ENCODE measurements around the gene LRRC8B.
"Not testable (repeated sequence)": the region's sequence is repeated elsewhere in the genome, so short reads cannot be mapped to it uniquely, and the experiment has no call there.

Gene LRRC8B

DNA sequence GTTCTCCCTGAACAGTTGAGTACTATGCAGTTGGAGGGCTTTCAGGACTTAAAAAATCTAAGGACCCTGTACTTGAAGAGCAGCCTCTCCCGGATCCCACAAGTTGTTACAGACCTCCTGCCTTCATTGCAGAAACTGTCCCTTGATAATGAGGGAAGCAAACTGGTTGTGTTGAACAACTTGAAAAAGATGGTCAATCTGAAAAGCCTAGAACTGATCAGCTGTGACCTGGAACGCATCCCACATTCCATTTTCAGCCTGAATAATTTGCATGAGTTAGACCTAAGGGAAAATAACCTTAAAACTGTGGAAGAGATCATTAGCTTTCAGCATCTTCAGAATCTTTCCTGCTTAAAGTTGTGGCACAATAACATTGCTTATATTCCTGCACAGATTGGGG, 59.6 kb downstream of the LRRC8B start:
- no peaks in the 10 kb centered on the region for H3K4me1 ChIP-seq (ENCODE audit: control insufficient read depth, insufficient read depth, low read length, poor library complexity, severe bottlenecking)
- no peak overlapping the region for H3K4me3 ChIP-seq (ENCODE audit: extremely low read depth, insufficient read depth, low read length, poor library complexity, severe bottlenecking)
- H3K9me3 ChIP-seq (ENCODE audit: control insufficient read depth, low read length) = no peaks in the 10 kb centered on the region
- peaks cover 24% of the 10 kb centered on the region for H3K36me3 ChIP-seq (ENCODE audit: control insufficient read depth, insufficient read depth, low read length)
- 100% methylated on average over 1 of the region's 2 CpGs; no CpG with 5 or more reads in 1 of the 2 experiments for WGBS, 2 experiments (ENCODE audit: insufficient coverage in 2 of 2)
- no peak overlapping the region for H3K27ac ChIP-seq (ENCODE audit: low read depth, low read length, severe bottlenecking)

DNA sequence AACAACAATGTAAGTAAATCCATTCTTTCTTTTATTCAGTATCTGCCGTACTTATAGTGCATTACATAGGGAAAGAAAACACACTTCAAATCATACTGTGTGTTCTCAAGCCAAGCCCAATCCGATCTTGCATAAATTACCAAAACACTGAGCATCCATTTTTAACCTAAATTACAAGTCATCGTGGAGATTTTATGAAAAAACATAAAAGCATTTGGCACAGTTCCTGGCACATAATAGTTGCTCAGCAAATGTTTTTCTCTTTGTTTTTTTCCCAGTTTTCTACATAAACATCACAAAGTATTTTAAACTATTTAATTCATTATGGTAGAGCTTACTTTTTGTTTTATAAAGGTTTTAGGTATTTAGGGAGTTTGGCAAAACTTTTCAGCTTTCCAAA, 60.2 kb downstream of the LRRC8B start:
- WGBS, 2 experiments (ENCODE audit: insufficient coverage in 2 of 2) = 83 to 89% methylated on average over 2 to 3 of the region's 3 CpGs
- H3K27ac ChIP-seq (ENCODE audit: low read depth, low read length, severe bottlenecking) = no peak overlapping the region
- H3K4me1 ChIP-seq (ENCODE audit: control insufficient read depth, insufficient read depth, low read length, poor library complexity, severe bottlenecking) = no peaks in the 10 kb centered on the region
- no peaks in the 10 kb centered on the region for H3K9me3 ChIP-seq (ENCODE audit: control insufficient read depth, low read length)
- no peak overlapping the region for H3K4me3 ChIP-seq (ENCODE audit: extremely low read depth, insufficient read depth, low read length, poor library complexity, severe bottlenecking)
- peaks cover 24% of the 10 kb centered on the region for H3K36me3 ChIP-seq (ENCODE audit: control insufficient read depth, insufficient read depth, low read length)

DNA sequence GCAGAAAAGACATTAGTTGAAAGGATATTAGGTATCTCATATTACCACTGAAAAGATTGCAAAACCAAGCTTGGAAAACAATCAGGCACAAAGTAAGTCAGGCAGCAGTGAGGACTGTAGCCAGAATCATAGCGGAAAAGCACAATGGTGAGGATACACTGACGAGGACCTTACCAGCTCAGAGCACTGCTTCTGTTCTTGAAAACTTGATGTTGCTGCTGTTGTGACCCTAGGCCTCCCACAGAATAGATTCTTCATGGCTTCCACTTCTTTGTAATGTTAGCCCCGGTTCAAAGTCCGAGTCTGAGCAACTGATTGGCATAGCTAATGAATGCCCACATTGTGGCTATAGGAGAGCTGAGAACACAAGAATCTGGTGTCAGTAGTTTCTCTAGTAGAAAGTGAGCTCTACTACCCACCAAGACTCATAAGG, 63.1 kb downstream of the LRRC8B start:
- H3K36me3 ChIP-seq (ENCODE audit: control insufficient read depth, insufficient read depth, low read length) = peaks cover 17% of the 10 kb centered on the region
- no peak overlapping the region for H3K27ac ChIP-seq (ENCODE audit: low read depth, low read length, severe bottlenecking)
- H3K4me1 ChIP-seq (ENCODE audit: control insufficient read depth, insufficient read depth, low read length, poor library complexity, severe bottlenecking) = no peaks in the 10 kb centered on the region
- 96 to 98% methylated on average over 2 to 4 of the region's 4 CpGs for WGBS, 2 experiments (ENCODE audit: insufficient coverage in 2 of 2)
- no peaks in the 10 kb centered on the region for H3K9me3 ChIP-seq (ENCODE audit: control insufficient read depth, low read length)
- H3K4me3 ChIP-seq (ENCODE audit: extremely low read depth, insufficient read depth, low read length, poor library complexity, severe bottlenecking) = no peak overlapping the region

DNA sequence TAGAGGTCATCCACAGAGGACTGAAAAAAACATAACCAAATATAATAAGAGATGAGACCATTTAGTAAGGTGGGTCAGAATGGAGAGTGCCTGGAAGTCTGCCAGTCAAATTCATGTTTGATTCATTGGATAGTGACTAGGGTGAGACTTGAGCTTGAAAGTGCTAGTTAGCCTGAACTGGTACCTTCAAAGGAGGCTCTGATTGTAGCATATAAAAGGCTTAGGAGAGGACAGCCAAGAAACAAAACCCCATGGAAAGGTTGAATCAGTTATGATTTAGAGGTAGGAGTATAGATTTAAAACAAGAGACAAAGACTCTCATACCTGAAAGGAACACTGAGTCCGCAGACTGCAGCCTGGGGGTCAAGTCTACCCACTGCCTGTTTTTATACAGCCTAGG, 63.9 kb downstream of the LRRC8B start:
- Histone ChIP-seq H3K36me3 (ENCODE audit: control insufficient read depth, insufficient read depth, low read length) (peaks cover 10% of the 10 kb centered on the region), H3K4me1 (ENCODE audit: control insufficient read depth, insufficient read depth, low read length, poor library complexity, severe bottlenecking) (no peaks in the 10 kb centered on the region), H3K27ac (ENCODE audit: low read depth, low read length, severe bottlenecking) (no peak overlapping the region), H3K9me3 (ENCODE audit: control insufficient read depth, low read length) (no peaks in the 10 kb centered on the region), H3K4me3 (ENCODE audit: extremely low read depth, insufficient read depth, low read length, poor library complexity, severe bottlenecking) (no peak overlapping the region)
- no CpG with 5 or more reads among the region's 1 CpG for WGBS, 2 experiments (ENCODE audit: insufficient coverage in 2 of 2)

DNA sequence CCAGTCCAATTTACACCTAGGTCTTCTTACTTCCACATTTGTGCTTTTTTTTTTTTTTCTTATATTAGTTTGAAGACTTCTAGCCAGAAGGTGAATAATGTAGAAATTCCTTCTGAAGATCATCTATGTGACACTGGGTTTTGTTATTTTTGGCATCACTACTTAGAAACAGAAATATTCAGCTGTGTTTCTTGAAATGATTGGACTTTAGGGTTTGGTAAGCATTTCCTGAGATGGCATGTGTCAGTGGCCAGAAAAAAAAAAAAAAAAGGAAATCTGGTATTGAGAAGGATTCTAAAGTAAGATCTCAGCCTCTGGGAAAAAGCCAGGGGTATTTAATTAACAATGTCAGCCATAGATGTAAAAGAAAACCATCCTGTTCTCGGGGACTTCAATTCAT, 64.9 kb downstream of the LRRC8B start:
- H3K4me1 ChIP-seq (ENCODE audit: control insufficient read depth, insufficient read depth, low read length, poor library complexity, severe bottlenecking) = no peaks in the 10 kb centered on the region
- no peaks in the 10 kb centered on the region for H3K9me3 ChIP-seq (ENCODE audit: control insufficient read depth, low read length)
- no CpG with 5 or more reads among the region's 1 CpG for WGBS, 2 experiments (ENCODE audit: insufficient coverage in 2 of 2)
- peaks cover 2% of the 10 kb centered on the region for H3K36me3 ChIP-seq (ENCODE audit: control insufficient read depth, insufficient read depth, low read length)
- H3K27ac ChIP-seq (ENCODE audit: low read depth, low read length, severe bottlenecking) = no peak overlapping the region
- no peak overlapping the region for H3K4me3 ChIP-seq (ENCODE audit: extremely low read depth, insufficient read depth, low read length, poor library complexity, severe bottlenecking)

DNA sequence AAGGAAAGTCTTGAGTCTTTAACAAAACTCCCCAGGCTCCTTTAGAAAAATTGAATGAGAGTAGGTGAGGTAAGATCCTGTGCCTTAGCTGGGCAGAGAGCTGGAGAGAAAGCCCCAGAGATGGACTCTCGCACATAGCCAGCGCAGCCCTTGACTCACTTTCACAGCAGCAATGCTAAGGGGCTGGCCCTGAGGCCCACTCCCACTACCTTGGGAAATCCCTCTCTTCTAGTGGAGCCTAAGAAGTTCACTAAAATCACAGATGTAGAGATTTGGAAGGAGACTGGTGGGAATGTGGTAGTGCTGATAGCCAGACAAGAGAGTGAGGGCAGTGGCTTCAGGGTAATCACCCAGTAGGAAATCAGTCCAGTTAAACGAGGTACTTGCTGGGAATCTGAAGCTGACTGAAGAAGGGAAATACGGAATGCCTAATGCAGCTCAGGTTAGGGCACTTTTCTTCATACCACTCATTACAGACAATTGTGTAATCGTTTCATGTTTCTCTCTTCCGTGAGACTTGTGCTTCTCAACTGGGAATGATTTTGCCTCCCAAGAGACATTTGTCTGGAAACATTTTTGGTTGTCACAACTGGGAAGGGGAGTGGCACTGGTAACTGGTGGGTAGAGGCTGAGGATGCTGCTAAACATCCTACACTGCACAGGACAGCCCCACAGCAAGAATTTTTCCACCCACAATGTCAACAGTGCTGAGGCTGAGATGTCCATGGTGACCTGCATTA, 65.9 kb downstream of the LRRC8B start:
- no peak overlapping the region for H3K4me3 ChIP-seq (ENCODE audit: extremely low read depth, insufficient read depth, low read length, poor library complexity, severe bottlenecking)
- no peak overlapping the region for H3K27ac ChIP-seq (ENCODE audit: low read depth, low read length, severe bottlenecking)
- 67% methylated on average over 1 of the region's 6 CpGs; no CpG with 5 or more reads in 1 of the 2 experiments for WGBS, 2 experiments (ENCODE audit: insufficient coverage in 2 of 2)
- H3K9me3 ChIP-seq (ENCODE audit: control insufficient read depth, low read length) = no peaks in the 10 kb centered on the region
- H3K36me3 ChIP-seq (ENCODE audit: control insufficient read depth, insufficient read depth, low read length) = peaks cover under 1% of the 10 kb centered on the region
- H3K4me1 ChIP-seq (ENCODE audit: control insufficient read depth, insufficient read depth, low read length, poor library complexity, severe bottlenecking) = no peaks in the 10 kb centered on the region

DNA sequence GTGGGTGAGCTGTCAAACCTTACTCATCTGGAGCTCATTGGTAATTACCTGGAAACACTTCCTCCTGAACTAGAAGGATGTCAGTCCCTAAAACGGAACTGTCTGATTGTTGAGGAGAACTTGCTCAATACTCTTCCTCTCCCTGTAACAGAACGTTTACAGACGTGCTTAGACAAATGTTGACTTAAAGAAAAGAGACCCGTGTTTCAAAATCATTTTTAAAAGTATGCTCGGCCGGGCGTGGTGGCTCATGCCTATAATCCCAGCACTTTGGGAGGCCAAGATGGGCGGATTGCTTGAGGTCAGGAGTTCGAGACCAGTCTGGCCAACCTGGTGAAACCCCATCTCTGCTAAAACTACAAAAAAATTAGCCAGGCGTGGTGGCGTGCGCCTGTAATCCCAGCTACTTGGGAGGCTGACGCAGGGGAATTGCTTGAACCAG, 68.3 kb downstream of the LRRC8B start:
- WGBS, 2 experiments (ENCODE audit: insufficient coverage in 2 of 2) = 81 to 92% methylated on average over 10 to 13 of the region's 13 CpGs
- not testable (repeated sequence) for H3K36me3 ChIP-seq (ENCODE audit: control insufficient read depth, insufficient read depth, low read length); H3K27ac ChIP-seq (ENCODE audit: low read depth, low read length, severe bottlenecking); H3K4me3 ChIP-seq (ENCODE audit: extremely low read depth, insufficient read depth, low read length, poor library complexity, severe bottlenecking); H3K9me3 ChIP-seq (ENCODE audit: control insufficient read depth, low read length); H3K4me1 ChIP-seq (ENCODE audit: control insufficient read depth, insufficient read depth, low read length, poor library complexity, severe bottlenecking)

DNA sequence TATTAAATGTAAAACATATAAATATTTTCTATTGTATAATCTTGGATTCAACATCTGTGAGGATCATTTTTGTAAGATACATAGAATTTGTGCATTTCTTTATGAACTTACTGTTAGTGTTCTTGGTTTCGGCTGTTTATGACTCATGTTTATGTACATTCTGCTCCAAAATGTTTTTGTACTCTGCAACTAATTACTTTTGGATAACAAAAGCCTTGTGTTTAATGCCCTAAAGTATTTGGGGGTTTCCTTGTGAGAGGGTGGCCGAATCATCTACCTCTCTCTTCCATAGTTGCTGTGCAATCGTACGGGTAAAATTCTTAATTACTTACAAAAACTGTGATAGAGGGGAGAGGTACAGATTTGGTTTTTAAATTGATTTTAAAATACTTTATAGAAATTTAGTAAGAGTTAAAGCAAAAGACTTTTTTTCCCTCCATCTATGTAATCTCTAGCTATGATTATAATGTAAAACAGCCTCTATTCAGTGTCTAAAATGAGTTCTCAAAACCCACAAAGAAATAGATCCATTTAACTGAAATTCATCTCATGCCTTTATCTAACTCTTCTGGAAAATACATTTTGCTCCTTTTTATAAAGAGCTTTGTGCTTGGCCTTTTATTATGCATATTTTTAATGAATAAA, 69.6 kb downstream of the LRRC8B start:
- 100% methylated on average over 1 of the region's 4 CpGs; no CpG with 5 or more reads in 1 of the 2 experiments for WGBS, 2 experiments (ENCODE audit: insufficient coverage in 2 of 2)
- H3K4me3 ChIP-seq (ENCODE audit: extremely low read depth, insufficient read depth, low read length, poor library complexity, severe bottlenecking) = no peak overlapping the region
- no peaks in the 10 kb centered on the region for H3K9me3 ChIP-seq (ENCODE audit: control insufficient read depth, low read length)
- no peaks in the 10 kb centered on the region for H3K36me3 ChIP-seq (ENCODE audit: control insufficient read depth, insufficient read depth, low read length)
- no peaks in the 10 kb centered on the region for H3K4me1 ChIP-seq (ENCODE audit: control insufficient read depth, insufficient read depth, low read length, poor library complexity, severe bottlenecking)
- H3K27ac ChIP-seq (ENCODE audit: low read depth, low read length, severe bottlenecking) = no peak overlapping the region

DNA sequence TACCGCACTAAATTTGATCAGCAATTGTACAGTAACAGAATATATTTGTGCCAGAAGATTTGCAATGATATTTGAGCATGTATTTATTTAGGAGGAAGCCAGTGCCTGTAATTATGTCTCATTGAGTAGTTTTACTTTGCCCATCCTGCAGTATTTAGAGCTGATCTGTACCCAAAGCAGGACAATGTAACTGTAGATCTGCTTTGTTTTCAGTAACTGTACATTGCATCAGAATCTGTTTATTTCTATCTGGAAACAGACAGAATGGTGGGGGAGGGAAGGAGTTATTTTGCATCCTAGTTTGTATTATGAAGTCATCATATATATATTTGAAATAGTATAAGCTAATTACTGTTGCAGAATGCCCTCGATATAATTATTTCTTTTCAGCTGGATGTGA, 72.1 kb downstream of the LRRC8B start:
- Histone ChIP-seq H3K27ac (ENCODE audit: low read depth, low read length, severe bottlenecking) (no peak overlapping the region), H3K4me3 (ENCODE audit: extremely low read depth, insufficient read depth, low read length, poor library complexity, severe bottlenecking) (no peak overlapping the region), H3K36me3 (ENCODE audit: control insufficient read depth, insufficient read depth, low read length) (no peaks in the 10 kb centered on the region), H3K4me1 (ENCODE audit: control insufficient read depth, insufficient read depth, low read length, poor library complexity, severe bottlenecking) (no peaks in the 10 kb centered on the region), H3K9me3 (ENCODE audit: control insufficient read depth, low read length) (no peaks in the 10 kb centered on the region)
- WGBS, 2 experiments (ENCODE audit: insufficient coverage in 2 of 2) = no CpG with 5 or more reads among the region's 2 CpGs

DNA sequence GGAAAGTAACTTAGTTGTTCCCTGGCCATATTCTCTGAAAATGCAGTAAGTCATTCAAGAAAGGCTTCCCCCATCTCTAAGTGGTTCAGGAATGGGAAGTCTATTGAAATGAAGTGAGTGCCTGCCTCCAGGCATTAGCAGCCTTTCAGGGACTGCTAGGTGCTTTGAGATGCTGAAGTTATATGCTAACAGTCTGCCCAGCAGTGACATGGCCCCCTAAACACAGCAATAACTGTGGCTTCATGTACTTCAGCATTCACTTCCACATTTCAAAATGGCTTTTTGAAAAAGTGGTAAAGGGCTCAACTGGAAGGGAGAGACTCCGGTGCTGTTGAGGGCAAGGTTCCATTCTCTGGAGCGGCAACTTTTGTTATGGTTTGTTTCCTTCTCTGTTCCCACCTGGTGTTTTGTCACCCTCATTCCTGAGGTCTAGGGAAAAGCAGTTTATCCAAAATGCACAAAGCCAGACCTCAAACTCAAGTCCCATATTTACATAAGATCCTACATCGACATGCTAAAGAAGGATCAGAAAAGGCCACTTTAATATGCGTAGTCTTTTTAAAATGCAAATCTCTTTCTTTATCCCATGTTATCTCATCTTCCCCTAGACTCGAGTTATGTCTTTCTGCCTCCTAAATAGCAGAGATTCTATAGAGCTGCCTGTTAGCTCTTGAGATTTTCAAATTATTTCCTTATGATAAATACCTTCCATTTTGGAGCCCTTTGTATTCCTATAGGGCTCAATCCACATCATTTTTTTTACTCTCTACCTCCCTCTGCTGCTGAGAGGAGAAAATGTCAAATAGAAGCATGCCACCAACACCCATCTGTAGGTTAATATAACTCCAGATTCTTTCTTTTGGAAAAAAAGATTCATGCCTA, 74.1 kb downstream of the LRRC8B start:
- WGBS, 2 experiments (ENCODE audit: insufficient coverage in 2 of 2) = 40 to 63% methylated on average over 3 to 4 of the region's 5 CpGs

More for the DNA sequence above, 74.1 kb downstream of the LRRC8B start:
- H3K9me3 ChIP-seq (ENCODE audit: control insufficient read depth, low read length) = no peaks in the 10 kb centered on the region
- no peak overlapping the region for H3K27ac ChIP-seq (ENCODE audit: low read depth, low read length, severe bottlenecking)
- H3K36me3 ChIP-seq (ENCODE audit: control insufficient read depth, insufficient read depth, low read length) = no peaks in the 10 kb centered on the region
- H3K4me3 ChIP-seq (ENCODE audit: extremely low read depth, insufficient read depth, low read length, poor library complexity, severe bottlenecking) = no peak overlapping the region
- no peaks in the 10 kb centered on the region for H3K4me1 ChIP-seq (ENCODE audit: control insufficient read depth, insufficient read depth, low read length, poor library complexity, severe bottlenecking)
